Right ventricle myocardium superior (tissue), 1 donor: Measurements from ENCODE around the gene MTUS2. TPM values are rescaled to one million over a fixed set of nuclear protein-coding genes. Genes with fewer than 3 reads are reported as not detected.
A peak's percentile ranks its signal among the peaks of the same experiment; 100 is the strongest.

Experiments used
- ATAC-seq: fragments of 200-7000 bp; cut with Tn5 transposase; one replicate; pipeline ENCODE4 v1.9.1; 2020; ENCODE audit warnings: mild to moderate bottlenecking; ENCODE audit not compliant: poor library complexity
- DNase-seq: peaks from one replicate; pipeline ENCODE4 v3.0.0-alpha.2; 2020
- intact Hi-C: fragments of 100-400 bp; cut with DNase I; formaldehyde crosslinking; loops from one replicate; pipeline ENCODE4 v1.11.2; 2022
- total RNA-seq: library from RNA; stranded (reverse); fragmentation: NEBNext Ultra II Directional; extraction: Animal tissue kit (Norgen Biotek cat#: 25700); gene quantifications from one replicate; pipeline ENCODE4 v1.2.1, GENCODE V29; 2021
- donor health status: DM: no; HTN: yes; CAD: no; lungs with severe emphysema.

Gene MTUS2
- total RNA-seq, 1 donor from 2014 or later: 118 TPM

DNA sequence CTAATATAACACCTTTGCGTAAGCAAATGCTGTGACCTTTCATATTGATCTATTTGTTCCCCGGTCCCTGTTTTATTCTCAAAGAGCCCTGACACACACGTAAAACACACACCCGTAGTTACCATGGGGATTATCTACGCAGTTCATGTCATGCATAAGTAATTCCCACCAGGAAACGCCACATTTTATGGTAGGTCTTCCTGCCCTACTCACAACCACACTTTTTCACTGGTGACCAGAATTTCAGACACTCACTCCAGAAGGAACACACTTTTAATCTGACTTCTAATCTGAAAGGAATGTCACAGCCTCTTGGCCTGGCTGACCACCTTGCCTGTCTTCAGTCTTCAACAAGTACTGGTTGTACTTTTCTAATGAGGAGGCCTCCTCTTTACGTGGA, 728.6 kb downstream of the MTUS2 start:
- intact Hi-C loops: no loop called here
- DNase-seq: no peak
- peak; percentile 48 for ATAC-seq

DNA sequence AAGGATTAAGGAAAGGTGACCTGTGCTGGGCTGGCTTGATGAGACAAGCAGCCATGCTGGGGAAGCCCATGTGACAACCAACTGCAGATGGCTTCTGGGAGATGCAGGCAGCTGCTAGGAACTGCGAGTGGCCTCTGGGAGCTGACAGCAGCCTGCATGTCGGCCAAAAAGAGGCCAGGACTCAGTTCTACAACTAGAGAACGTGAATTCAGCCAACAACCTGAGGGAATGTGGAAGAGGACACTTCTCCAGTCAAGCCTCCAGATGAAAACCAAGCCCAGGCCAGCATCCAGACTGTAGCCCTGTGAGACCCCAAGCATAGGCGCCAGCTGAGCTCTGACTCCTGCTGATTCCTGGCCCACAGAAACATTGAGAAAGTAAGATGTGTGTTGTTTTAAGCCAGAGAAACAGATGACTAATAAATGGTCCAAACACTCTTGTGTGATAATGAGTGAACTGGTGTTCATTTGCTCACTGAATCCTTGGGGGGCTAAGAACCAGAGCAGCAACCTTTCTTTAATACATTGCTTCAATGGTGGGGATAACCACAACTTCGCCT, 730.4 kb downstream of the MTUS2 start:
- ATAC-seq (no peak), DNase-seq (no peak)
- intact Hi-C loops: no loop called here

DNA sequence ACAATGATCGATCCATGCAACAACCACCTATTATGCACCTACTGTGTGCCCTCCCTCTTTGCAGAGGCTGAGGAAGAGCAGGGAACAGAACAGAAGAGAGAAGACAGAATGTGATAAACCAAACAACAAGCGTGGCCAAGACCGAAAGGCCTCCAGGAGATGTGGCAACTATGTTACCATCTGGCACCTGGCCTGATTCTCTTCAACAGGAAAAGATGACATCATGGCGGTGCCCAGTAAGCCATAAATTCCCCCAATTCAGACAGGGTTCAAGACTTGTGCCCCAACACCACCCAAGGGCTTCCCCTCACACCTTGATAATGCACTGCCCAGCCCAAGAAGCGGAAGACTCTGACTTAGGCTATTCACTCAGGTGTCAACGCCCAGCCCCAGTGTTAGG, 731.1 kb downstream of the MTUS2 start:
- no peak for ATAC-seq
- intact Hi-C loops: no loop called here
- no peak for DNase-seq

Other genes with a start within 250 kb of the MTUS2 start
- 112 TPM for gene POMP, start 161.2 kb upstream of the MTUS2 start, total RNA-seq
- 16.2 TPM for gene SLC46A3, start 101.4 kb upstream of the MTUS2 start, total RNA-seq